SKM-1 treated with dmso at 0.1 percent for 144 hours (cell line): Measurements from ENCODE around the gene DNM3.

Source experiments
- DNase-seq: peaks from one replicate; lab custom pipeline; 2025; ENCODE audit not compliant: unreplicated experiment; lab: John Stamatoyannopoulos, UW

The DNM3 gene

GRCh38 chr1:172443666-172444453 lies 602.6 kb downstream of the DNM3 start, which contains the start of gene PIGC:
Gene PIGC, minus strand, starts transcription at chr1:172444069. Its CDS starts 1,447 bp downstream, at chr1:172442622.
- peak; percentile 98 for DNase-seq

- DNase-seq = no peak
Measured at GRCh38 chr1:172446547-172446946, 605.2 kb downstream of the DNM3 start.

DNA sequence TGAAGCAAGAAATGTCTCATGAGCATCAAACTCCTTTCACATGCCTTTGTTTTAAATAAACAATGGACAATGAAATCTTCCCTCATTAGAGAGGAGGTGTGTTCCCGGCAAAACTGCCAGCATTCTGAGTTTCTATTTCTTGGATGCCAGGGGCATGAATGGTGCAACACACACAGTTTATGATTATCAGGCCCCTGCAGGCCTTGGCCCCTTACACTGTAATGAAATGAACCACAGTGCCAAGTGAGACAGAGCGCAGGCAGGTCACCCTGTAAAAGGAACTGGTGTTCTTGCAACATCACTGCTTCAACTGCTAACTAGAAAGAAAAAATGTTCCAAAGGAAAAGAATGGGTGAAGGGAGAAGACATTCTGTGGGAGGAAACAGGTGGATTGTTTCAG lies 606.3 kb downstream of the DNM3 start:
- DNase-seq = peak; percentile 89

DNA sequence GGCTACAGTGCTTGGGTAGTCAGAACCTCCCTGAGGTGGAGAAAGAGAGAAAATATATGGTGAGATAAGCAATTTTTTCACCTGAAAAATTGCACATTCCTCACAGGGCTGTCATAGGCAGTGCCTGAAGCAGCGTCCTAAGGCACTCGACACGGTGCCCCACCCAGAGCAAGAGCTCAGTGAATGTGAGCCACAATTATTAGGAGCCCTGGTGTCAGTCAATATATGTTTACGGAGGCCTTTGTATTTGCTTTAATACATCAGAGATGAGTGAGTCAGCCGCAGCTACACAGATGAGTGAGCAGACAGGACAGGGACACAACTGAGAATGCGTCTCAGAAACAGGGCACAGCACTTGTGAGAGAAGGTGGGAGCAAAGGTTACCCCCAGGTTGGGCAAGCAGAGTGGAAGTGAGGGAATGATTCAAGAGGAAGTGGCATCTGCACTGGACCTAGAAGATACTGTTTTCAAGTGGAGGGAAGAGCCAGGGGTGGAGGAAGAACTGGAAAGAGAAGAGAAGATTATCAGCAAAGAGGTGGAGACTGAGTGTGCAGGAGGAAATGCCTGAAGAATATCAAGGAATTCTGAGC lies 607.8 kb downstream of the DNM3 start:
- DNase-seq = peak; percentile 37

DNA sequence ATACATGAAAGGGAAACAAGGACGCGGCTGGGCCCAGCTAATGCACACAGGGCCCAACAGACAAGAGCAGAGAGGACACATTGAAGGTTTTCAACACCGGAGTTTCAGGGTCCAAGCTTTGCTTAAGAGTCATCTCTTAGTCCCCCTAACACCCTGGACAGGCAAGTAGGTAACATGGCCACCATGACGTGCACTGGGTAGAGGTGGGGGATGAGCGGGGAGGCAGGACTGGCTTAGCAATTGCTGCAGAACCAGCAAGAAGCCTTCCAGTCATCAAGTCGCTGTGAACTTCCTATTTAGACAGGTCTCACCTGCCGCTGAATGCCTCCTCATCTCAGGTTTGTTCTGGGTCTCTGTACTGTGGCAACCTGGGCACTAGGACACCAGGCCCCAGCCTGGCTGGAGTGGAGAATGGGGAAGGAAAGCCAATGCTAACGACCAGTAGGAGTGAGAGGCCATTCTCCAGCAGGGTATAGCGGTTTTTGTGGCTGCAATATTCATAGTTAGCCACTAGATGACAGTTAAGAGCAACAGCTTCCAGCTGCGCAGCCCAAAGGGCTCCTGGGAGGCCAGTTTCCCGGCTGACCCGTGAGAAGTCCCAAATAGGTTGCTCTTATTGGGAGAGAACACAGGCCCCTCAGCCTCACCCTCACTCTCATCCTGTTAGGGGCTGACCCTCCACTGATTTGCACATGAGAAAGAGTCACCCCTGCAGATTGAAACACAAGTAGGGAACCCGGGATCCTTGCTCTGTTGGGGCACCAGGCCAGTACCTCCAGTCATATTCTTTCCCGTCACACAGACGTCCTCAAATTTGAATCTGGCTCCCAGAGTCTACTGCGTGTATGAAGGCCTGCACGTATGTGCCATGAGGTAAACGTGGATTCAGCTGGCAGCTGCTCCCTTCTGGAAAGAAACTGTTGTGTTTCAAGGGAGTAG lies 608.6 kb downstream of the DNM3 start:
- DNase-seq = peak; percentile 86

DNA sequence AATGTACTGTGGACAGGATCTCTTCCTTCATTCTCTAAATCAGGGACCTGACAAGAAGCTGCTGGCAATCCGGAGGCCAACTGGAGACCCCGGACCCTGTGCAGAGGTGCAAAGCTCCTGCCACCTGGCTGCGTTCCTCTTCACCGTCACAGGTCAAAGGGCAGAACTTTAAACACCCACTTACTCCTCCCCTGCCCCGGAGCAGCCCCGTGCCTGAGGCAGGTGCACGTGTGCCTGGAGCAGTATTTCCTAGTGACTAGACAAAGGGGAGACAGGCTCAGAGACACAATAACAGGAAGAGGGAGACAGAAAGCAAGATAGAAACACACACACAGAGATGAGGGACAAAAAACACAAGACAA lies 609.2 kb downstream of the DNM3 start:
- DNase-seq = no peak

GRCh38 chr1:172451002-172451443 lies 609.7 kb downstream of the DNM3 start:
- no peak for DNase-seq

DNA sequence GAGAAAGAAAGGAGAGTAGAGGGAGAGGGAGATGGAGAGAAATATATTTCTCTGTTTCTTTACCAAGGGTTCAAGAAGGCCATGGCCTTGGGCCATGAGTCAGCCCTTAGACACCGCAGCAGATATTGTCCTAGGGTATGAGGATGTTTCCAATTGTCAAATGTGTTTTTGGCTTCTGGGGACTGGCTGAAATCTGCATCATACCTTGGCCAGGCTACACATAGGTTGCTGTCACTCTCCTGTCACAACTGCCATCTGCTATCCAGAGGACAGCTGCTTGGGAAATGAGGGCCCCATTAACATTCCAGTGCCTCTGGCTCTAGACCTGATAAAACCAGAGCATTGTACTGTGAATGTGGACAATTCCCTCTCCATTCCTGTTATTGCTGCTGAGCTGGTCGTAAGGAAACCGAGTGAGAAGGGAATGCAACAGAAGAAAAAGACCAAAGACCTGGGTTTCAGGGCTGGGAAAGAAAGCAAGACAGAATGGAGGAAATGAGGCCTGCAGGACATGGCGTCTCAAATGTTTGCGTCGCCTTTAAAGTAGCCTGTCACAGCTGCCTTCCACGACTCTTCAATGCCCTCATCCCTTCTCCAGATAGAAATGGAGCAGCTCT lies 611.3 kb downstream of the DNM3 start:
- no peak for DNase-seq

- DNase-seq = no peak
Measured at GRCh38 chr1:172453153-172453545, 611.9 kb downstream of the DNM3 start.

DNA sequence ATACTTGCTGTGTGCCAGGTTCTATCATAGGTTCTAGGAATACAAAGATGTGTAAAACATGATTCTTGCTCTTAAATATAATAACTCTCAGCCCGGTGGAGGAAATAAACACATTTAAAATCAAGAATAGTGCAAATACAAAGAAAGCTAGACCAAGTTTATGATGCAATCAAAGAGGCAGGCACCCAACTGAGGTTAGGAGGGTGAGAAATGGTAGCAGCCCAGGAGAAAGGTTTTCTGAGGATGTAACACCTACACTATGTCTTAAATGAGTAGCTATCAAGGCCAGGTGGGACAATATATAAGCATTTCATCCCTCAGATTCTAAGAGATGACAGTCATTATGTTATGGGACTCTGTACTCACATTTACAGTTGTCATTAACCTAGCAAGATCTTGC lies 612.3 kb downstream of the DNM3 start:
- no peak for DNase-seq

GRCh38 chr1:172455451-172455850 lies 614.2 kb downstream of the DNM3 start:
- no peak for DNase-seq

DNA sequence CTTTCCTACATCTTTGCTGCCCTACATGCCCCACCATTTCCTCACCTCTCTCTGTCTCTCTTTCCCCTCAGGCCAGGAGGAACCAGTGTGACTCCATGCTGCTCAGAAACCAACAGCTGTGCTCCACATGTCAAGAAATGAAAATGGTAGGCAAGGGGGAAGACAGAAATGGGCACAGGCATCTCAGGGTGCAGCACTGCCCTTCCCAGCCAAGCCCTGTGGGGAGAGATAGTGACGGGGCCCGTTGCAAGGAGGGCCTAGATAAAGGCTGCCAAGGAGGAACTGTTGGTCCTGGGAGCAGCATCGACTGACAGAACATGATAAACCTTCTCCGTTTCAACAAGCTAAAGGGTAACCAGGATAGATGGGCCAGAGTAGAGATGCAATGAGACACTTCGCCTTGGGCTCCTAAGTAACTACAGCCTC lies 615.1 kb downstream of the DNM3 start:
- DNase-seq = no peak

DNA sequence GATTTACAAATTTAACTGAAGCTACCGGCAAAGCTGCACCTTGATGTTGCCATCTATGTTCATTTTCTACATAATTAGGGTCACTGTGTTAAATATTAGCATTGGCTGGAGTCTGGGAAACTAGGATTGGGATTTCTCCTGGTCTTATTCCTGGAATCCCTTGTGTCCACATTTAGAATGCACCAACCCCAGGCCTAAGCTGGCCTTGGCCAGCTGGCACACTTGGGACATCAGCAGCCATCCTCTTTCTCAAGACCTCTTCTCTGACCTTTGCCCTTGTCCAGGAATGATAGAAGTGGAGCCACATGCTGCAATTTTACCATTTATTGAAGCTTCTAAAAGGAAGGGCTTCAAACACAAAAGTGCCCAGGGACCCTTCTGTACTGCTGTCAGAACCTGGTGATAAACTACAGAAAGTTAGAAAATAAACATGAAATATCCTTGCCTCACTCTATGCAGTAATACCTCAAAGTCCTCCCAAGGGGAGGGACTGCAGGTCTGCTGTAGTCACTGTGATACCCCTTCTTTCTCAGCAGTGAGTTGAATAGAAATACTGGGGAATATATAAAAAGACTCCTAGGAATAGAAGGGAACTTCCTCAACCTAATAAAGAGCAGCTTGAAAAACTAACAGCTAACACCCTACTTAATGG lies 616.3 kb downstream of the DNM3 start:
- no peak for DNase-seq

DNA sequence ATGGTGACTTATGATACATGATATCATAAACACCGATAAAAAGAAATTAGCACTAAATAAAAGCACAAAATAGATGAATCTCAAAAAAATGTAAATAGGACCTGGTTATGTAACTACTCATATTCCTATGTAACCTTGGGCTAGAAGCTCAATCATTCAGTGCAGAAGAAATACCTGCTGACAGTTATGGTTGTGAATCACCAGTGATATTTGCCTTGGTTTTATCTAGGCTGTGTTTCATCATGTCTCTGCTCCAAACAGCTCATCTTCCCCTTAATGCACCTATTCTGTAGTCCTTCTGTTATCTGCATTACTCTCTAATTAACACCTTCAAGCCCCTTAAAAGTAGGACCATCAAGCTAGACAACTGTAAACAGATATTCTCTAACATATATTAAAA lies 618.9 kb downstream of the DNM3 start:
- no peak for DNase-seq

DNA sequence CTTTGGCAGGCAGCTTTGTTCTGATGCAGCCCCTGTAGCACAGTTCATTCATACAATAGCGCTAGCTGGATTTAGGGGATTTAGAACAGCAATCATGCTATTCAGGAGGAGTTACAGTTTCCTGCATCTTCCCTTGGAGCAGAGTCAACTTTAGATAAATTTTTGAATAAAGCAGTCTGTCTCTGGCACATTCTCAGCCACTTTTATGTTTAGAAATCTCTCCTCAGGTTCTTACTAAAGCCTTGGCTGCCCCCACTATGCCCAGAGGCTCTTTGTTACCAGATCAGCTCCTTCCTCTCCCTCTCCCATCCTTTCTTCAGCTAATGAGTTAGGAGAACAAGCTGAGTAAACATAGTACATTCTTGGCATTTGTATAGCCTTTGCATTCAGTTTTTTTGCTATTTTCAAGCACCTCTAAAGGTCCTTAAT lies 619.6 kb downstream of the DNM3 start:
- no peak for DNase-seq
